Activated naive CD8-positive, alpha-beta T cell treated with anti-CD3 and anti-CD28 coated beads for 36 hours (primary cell): ENCODE results near the gene SLC4A11. TPM values are rescaled to one million over a fixed set of nuclear protein-coding genes. Genes with fewer than 3 reads are reported as not detected.
"Not testable (repeated sequence)": the region's sequence is repeated elsewhere in the genome, so short reads cannot be mapped to it uniquely, and the experiment has no call there.

ENCODE experiments used
- DNase-seq: peaks from one replicate; pipeline ENCODE4 v3.0.0; 2021
- H3K27ac Mint-ChIP-seq: one replicate; pipeline ENCODE4 v1.8.0; 2022; ENCODE audit warnings: mild to moderate bottlenecking, moderate library complexity, mixed read lengths
- H3K27me3 Mint-ChIP-seq: one replicate; pipeline ENCODE4 v1.8.0; 2022; ENCODE audit warnings: mild to moderate bottlenecking, mixed read lengths
- H3K36me3 Mint-ChIP-seq: one replicate; pipeline ENCODE4 v1.8.0; 2021; ENCODE audit warnings: mild to moderate bottlenecking, mixed read lengths
- H3K4me1 Mint-ChIP-seq: one replicate; pipeline ENCODE4 v1.8.0; 2021; ENCODE audit warnings: mixed read lengths
- H3K4me3 Mint-ChIP-seq: one replicate; pipeline ENCODE4 v1.8.0; 2022; ENCODE audit warnings: mild to moderate bottlenecking, moderate library complexity, mixed read lengths
- H3K9me3 Mint-ChIP-seq: one replicate; pipeline ENCODE4 v1.8.0; 2022; ENCODE audit warnings: mixed read lengths
- total RNA-seq, 2 experiments: library from RNA; stranded (reverse); gene quantifications; one replicate each; pipeline ENCODE4 v1.2.3, GENCODE V29; 2021

The SLC4A11 gene
- total RNA-seq, 2 experiments from 2014 or later, result 1.8 to 2.9 TPM

- no peaks in the 10 kb centered on the region for H3K27me3 Mint-ChIP-seq
- H3K4me1 Mint-ChIP-seq, result peaks cover 4% of the 10 kb centered on the region
- no peak for DNase-seq
- H3K4me3 Mint-ChIP-seq, result no peak overlapping the region
- peak overlapping the region; percentile 44 for H3K27ac Mint-ChIP-seq
- H3K36me3 Mint-ChIP-seq, result peaks cover 10% of the 10 kb centered on the region
- no peaks in the 10 kb centered on the region for H3K9me3 Mint-ChIP-seq
These were observed 50.1 kb downstream of the SLC4A11 start for GRCh38 chr20:3188823-3189413.

DNA sequence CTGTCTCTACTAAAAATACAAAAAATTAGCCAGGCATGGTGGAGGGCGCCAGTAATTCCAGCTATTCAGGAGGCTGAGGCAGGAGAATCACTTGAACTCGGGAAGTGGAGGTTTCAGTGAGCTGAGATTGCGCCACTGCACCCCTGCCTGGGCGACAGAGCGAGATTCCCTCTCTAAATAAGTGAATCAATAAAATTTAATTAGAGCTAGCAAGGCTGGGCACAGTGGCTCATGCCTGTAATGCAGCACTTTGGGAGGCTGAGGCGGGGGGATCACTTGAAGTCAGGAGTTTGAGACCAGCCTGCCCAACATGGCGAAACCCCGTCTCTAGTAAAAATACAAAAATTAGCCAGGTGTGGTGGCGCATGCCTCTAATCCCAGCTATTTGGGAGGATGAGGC lies 51.1 kb downstream of the SLC4A11 start:
- H3K4me1 Mint-ChIP-seq, H3K27ac Mint-ChIP-seq, H3K27me3 Mint-ChIP-seq, H3K4me3 Mint-ChIP-seq, H3K9me3 Mint-ChIP-seq, H3K36me3 Mint-ChIP-seq, DNase-seq: not testable (repeated sequence)

GRCh38 chr20:3183896-3184612 lies 54.9 kb downstream of the SLC4A11 start:
- no peaks in the 10 kb centered on the region for H3K9me3 Mint-ChIP-seq
- H3K4me1 Mint-ChIP-seq, result no peaks in the 10 kb centered on the region
- peaks cover 2% of the 10 kb centered on the region for H3K36me3 Mint-ChIP-seq
- no peak overlapping the region for H3K4me3 Mint-ChIP-seq
- no peak for DNase-seq
- no peaks in the 10 kb centered on the region for H3K27me3 Mint-ChIP-seq
- H3K27ac Mint-ChIP-seq, result no peak overlapping the region

DNA sequence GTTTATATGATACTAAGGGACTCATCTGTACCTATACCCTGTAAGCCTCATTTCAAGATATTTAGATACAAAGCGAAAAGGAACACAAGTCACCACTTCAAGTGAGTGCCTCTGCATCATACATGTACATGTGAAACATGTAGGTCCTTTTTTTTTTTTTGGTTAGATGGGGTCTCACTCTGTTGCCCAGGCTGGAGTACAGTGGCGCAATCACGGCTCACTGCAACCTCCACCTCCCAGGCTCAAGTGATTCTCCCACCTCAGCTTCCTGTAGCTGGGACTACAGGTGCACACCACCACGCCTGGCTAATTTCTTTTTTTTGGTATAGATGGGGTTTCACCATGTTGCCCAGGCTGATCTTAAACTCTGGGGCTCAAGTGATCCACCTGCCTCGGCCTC lies 56.6 kb downstream of the SLC4A11 start:
- not testable (repeated sequence) for H3K27ac Mint-ChIP-seq, H3K27me3 Mint-ChIP-seq, H3K4me3 Mint-ChIP-seq, H3K9me3 Mint-ChIP-seq, H3K4me1 Mint-ChIP-seq, H3K36me3 Mint-ChIP-seq, DNase-seq

GRCh38 chr20:3181270-3181669 lies 57.7 kb downstream of the SLC4A11 start:
- H3K27ac Mint-ChIP-seq, result no peak overlapping the region
- no peak for DNase-seq

DNA sequence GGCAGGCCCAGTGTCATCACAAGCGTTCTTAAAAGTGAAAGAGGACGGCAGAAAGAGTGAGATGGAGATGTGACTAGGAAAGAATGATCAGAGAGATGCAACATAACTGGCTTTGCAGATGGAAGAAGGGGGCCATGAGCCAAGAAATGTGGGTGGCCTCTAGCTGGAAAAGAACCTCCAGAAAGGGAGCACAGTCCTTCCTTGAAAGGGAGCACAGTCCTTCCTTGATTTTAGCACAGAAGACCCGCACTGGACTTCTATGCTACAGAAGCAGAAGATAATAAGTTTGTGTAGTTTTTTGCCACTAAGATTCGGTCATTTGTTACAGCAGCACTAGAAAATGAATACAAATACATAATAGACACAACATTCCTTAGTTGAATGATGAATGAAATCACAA lies 58.7 kb downstream of the SLC4A11 start:
- no peak overlapping the region for H3K27ac Mint-ChIP-seq
- H3K9me3 Mint-ChIP-seq, result no peaks in the 10 kb centered on the region
- no peak overlapping the region for H3K4me3 Mint-ChIP-seq
- H3K27me3 Mint-ChIP-seq, result no peaks in the 10 kb centered on the region
- no peaks in the 10 kb centered on the region for H3K36me3 Mint-ChIP-seq
- no peaks in the 10 kb centered on the region for H3K4me1 Mint-ChIP-seq
- DNase-seq, result no peak

More at GRCh38 chr20:3181270-3181669, 57.7 kb downstream of the SLC4A11 start:
- no peaks in the 10 kb centered on the region for H3K27me3 Mint-ChIP-seq
- H3K4me1 Mint-ChIP-seq, result no peaks in the 10 kb centered on the region
- H3K36me3 Mint-ChIP-seq, result peaks cover 2% of the 10 kb centered on the region
- H3K4me3 Mint-ChIP-seq, result no peak overlapping the region
- H3K9me3 Mint-ChIP-seq, result no peaks in the 10 kb centered on the region

DNA sequence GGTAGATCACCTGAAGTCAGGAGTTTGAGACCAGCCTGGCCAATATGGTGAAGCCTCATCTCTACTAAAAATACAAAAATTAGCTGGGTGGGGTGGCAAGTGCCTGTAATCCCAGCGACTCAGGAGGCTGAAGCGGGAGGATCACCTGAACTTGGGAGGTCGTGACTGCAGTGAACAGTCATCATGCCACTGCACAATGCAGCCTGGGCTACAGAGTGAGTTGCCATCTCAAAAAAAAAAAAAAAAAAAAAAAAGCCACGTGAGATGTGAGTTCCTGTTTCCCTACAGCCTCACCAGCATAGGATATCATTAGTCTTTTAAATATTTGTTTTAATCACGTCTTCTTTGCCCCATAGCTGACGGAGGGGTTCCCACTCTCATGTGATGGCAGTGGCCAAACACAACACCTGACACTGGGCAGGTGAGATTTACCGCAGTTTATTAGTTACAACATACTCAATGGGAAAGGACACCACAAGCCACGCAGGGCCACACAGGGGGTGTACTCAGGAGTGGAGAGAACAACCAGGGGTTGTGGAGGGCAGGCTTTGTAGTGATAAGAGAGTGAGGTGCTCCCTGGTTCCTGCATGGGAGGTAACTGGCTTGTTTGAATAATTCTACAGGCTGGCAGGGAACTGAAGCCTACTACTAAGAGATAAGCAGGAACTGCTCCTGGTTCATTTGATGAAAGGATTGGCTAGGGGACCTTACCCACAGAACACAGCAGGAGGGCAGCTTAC lies 61.1 kb downstream of the SLC4A11 start:
- no peaks in the 10 kb centered on the region for H3K36me3 Mint-ChIP-seq
- no peak overlapping the region for H3K27ac Mint-ChIP-seq
- no peaks in the 10 kb centered on the region for H3K27me3 Mint-ChIP-seq
- no peak for DNase-seq
- H3K4me3 Mint-ChIP-seq, result no peak overlapping the region
- H3K4me1 Mint-ChIP-seq, result no peaks in the 10 kb centered on the region
- no peaks in the 10 kb centered on the region for H3K9me3 Mint-ChIP-seq

Other genes with a start within 250 kb of the SLC4A11 start
- gene GNRH2, start 195.6 kb downstream of the SLC4A11 start, total RNA-seq, result 1 to 10 TPM in 1 of 2 experiments, under 1 TPM in 1; 0.87 to 1.1 TPM
- 10 to 100 TPM; 70.9 to 72.4 TPM for gene MRPS26, start 193.1 kb downstream of the SLC4A11 start, total RNA-seq
- under 1 TPM in 1 of 2 experiments, not detected in 1; 0.47 TPM for gene OXT, start 167.6 kb downstream of the SLC4A11 start, total RNA-seq
- not detected for gene AVP, start 154.5 kb downstream of the SLC4A11 start, total RNA-seq
- 10 to 100 TPM; 27.2 to 28.3 TPM for gene FASTKD5, start 79.3 kb downstream of the SLC4A11 start, total RNA-seq
- gene UBOX5, start 79.3 kb downstream of the SLC4A11 start, total RNA-seq, result 1 to 10 TPM; 4.5 to 4.9 TPM
- 1 to 10 TPM; 1.6 TPM for gene LZTS3, start 65.6 kb downstream of the SLC4A11 start, total RNA-seq
- gene DDRGK1, start 34.5 kb downstream of the SLC4A11 start, total RNA-seq, result 10 to 100 TPM; 58.8 to 62.0 TPM
- gene ITPA, start 29.7 kb downstream of the SLC4A11 start, total RNA-seq, result 10 to 100 TPM; 70.7 to 74.0 TPM
- 1 to 10 TPM; 1.1 to 1.3 TPM for gene DNAAF9, start 168.5 kb upstream of the SLC4A11 start, total RNA-seq
- 1 to 10 TPM; 7.3 to 7.7 TPM for gene ATRN, start 231.8 kb upstream of the SLC4A11 start, total RNA-seq